Naive B cell (primary cell): ENCODE data around the gene AATK. TPM values are rescaled to one million over a fixed set of nuclear protein-coding genes. Genes with fewer than 3 reads are reported as not detected.

ENCODE experiments used
- ATAC-seq, 2 donors: fragments of 150-1000 bp; cut with Tn5 transposase; 2 replicates each; pipeline ENCODE4 v1.10.0; 2021; ENCODE audit warnings: low read depth in 2 of 2, mild to moderate bottlenecking in 2 of 2, moderate library complexity in 2 of 2
- DNase-seq: peaks from one replicate; pipeline ENCODE4 v3.0.0; 2022
- H3K27ac Mint-ChIP-seq, 6 donors: one replicate each; pipeline ENCODE4 v1.8.0; 2020 to 2022; ENCODE audit warnings: mild to moderate bottlenecking in 6 of 6, mixed read lengths in 6 of 6, moderate library complexity in 5 of 6, inconsistent platforms in 2 of 6
- H3K27me3 Mint-ChIP-seq, 3 donors: one replicate each; pipeline ENCODE4 v1.8.0; 2021 to 2022; ENCODE audit warnings: mixed read lengths in 3 of 3, mild to moderate bottlenecking in 1 of 3
- H3K36me3 Mint-ChIP-seq, 2 donors: one replicate each; pipeline ENCODE4 v1.8.0; 2020 to 2022; ENCODE audit warnings: mixed read lengths in 2 of 2, inconsistent platforms in 1 of 2, mild to moderate bottlenecking in 1 of 2
- H3K4me1 Mint-ChIP-seq, 3 donors: one replicate each; pipeline ENCODE4 v1.8.0; 2020 to 2022; ENCODE audit warnings: mixed read lengths in 3 of 3, inconsistent platforms in 1 of 3, mild to moderate bottlenecking in 1 of 3, moderate library complexity in 1 of 3
- H3K4me3 Mint-ChIP-seq, 8 donors: one replicate each; pipeline ENCODE4 v1.8.0; 2020 to 2022; ENCODE audit warnings: mild to moderate bottlenecking in 8 of 8, mixed read lengths in 8 of 8, moderate library complexity in 8 of 8, inconsistent platforms in 2 of 8
- H3K9me3 Mint-ChIP-seq, 7 donors: one replicate each; pipeline ENCODE4 v1.8.0; 2020 to 2022; ENCODE audit warnings: mixed read lengths in 7 of 7, mild to moderate bottlenecking in 5 of 7, inconsistent platforms in 2 of 7, moderate library complexity in 1 of 7
- polyA plus RNA-seq, 6 donors: library from polyadenylated mRNA; unstranded; fragments of 300-500 nt; fragmentation: Illumina TruSeq; gene quantifications; one replicate each; pipeline ENCODE4 v1.2.3, GENCODE V29; 2021; ENCODE audit warnings: low read depth in 6 of 6

AATK gene
- polyA plus RNA-seq, 6 donors from 2014 or later: not detected

DNA sequence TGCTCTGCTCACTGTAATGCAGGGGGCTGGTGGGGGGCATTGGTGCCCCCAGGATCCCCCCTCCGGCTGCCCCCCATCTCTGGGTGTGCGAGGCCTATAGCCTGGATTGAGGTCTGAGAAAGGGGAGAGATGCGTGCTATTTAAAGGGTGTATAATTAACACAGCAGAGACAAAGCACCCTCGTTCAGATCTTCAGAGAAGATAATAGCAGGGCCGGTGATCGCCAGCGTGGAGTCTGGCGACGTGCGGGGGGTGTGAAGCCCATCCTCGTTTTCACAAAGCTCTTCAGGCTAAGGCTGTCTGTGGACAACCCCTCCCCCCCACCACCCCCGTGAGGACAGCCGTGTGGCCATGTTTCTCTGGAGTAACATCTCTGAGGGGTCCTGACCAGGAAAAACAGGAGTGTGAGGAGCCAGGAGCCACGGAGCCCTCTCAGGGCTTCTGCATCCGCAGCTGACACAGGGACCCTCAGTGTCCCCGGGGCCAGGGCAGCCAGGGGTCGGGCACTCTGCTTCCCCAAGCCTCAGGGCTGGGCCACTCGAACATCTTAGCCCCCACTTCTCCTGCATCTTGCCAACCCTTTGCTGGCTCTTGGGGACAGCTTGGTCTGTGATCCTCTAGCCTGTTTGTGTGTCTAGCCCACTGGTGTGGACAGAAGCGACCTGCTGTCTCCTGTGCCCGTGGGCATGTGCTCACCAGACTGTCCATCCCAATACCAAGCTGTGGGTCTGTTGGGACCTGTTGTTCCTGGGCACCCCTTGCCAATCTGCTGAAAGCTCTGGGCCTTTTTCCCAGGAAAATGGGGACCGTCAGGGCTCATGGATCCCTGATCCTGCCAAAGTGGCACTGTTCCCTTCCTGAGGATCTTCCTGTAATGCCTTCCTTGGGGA lies 72.2 kb downstream of the AATK start:
- DNase-seq (no peak), ATAC-seq (no peak)
- H3K36me3 Mint-ChIP-seq: no peaks in the 10 kb centered on the region
- no peak overlapping the region for H3K27ac Mint-ChIP-seq
- H3K4me1 Mint-ChIP-seq: peaks cover 0 to 2% (median 0%) of the 10 kb centered on the region in 3 donors
- H3K4me3 Mint-ChIP-seq: no peak overlapping the region
- no peaks in the 10 kb centered on the region for H3K9me3 Mint-ChIP-seq
- peaks cover 0 to 23% (median 11%) of the 10 kb centered on the region in 3 donors for H3K27me3 Mint-ChIP-seq

DNA sequence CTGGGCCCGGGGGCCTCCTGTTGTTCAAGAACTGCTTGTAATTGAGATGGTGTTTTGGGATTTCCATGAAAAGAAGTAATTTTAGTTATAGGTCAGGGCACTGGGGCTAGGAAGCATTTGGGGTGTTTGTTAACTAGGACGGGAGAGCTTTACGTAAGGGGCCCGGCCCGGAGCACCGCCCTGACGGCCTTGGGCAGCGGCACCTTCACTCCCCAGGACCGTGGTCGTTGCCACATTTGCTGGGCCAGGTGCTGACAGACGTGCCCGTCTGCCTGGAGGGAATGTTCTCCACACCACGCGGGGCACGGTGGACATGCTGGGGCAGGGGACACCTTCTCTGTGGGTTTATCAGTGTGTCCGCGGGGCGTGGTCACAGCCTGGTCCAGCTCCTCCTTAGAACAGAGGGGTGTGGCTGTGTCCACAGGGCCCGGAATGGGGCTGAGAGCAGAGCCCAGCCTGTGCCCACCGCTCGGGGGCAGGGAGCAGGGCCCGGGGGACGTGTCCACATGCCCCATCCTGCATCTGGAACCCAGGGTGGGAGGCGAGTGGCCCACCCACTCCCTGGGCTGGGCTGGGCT lies 73.4 kb downstream of the AATK start:
- ATAC-seq (no peak), DNase-seq (no peak)
- Mint-ChIP-seq H3K4me3 (no peak overlapping the region), H3K9me3 (no peaks in the 10 kb centered on the region), H3K27ac (no peak overlapping the region), H3K4me1 (peaks cover 0 to 2% (median 0%) of the 10 kb centered on the region in 3 donors), H3K27me3 (peaks cover 0 to 22% (median 8%) of the 10 kb centered on the region in 3 donors), H3K36me3 (no peaks in the 10 kb centered on the region)

DNA sequence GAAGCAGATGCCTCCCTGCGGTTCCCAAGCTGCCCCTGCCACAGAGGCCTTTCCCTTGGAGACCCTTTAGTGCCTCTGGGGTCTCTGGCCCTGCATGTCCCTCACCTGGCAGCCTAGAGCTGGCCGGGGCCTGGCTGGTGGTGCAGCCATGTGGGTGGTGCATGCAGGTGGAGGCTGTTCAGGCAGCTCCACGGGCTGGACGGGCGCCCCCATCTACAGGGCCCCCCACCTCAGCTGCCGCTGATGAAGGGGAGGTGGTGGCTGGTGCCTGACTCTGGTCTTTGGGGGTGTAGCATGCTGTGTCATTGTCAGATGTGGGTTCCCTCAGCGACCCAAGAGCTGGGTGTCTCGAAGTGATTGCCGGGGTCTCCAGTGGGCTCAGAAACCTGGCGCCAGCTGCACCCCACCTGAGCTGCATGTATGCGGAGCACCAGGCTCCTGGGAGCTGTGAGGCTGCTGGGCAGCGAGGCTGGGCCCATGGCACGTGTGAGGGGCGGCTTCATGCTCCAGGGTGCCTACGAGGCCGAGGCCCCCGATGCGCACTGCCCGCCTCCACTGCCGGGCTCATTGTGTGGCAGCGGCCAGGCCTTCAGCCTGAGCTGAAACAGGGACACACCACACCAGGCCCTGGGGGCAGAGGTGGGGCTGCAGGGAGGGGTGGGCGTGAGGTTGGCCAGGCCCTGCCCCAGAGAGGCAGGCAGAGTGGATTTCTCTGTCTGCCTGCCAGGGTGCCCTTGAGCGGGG lies 74.1 kb downstream of the AATK start:
- Mint-ChIP-seq H3K4me3 (no peak overlapping the region), H3K27me3 (peaks cover 0 to 21% (median 6%) of the 10 kb centered on the region in 3 donors), H3K27ac (no peak overlapping the region), H3K4me1 (peaks cover 0 to 2% (median 0%) of the 10 kb centered on the region in 3 donors), H3K9me3 (no peaks in the 10 kb centered on the region), H3K36me3 (no peaks in the 10 kb centered on the region)
- no peak for DNase-seq
- ATAC-seq: no peak

DNA sequence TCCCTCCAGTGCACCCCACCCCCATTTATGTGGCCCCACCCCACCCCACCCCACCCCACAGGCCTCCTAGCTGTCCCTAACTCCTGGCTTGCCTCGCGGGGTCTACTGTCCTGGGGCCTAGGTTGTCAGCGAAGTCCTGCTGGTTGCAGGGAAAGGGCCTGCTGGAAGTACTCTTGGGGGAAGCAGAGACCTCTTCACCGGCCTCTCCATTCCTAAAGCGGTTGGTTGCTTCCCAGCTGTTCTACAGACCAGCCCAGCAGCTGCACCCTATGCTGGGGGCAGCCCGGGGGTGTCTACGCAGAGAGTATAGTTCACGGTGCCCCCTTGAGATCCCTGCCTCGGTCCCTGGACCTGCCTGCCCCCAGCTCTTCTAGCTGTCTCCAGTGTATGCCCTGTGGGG lies 74.9 kb downstream of the AATK start:
- peaks cover 0 to 13% (median 0%) of the 10 kb centered on the region in 3 donors for H3K27me3 Mint-ChIP-seq
- no peaks in the 10 kb centered on the region for H3K36me3 Mint-ChIP-seq
- no peak for ATAC-seq
- no peaks in the 10 kb centered on the region for H3K4me1 Mint-ChIP-seq
- no peak for DNase-seq
- H3K9me3 Mint-ChIP-seq: no peaks in the 10 kb centered on the region
- no peak overlapping the region for H3K4me3 Mint-ChIP-seq
- H3K27ac Mint-ChIP-seq: no peak overlapping the region

DNA sequence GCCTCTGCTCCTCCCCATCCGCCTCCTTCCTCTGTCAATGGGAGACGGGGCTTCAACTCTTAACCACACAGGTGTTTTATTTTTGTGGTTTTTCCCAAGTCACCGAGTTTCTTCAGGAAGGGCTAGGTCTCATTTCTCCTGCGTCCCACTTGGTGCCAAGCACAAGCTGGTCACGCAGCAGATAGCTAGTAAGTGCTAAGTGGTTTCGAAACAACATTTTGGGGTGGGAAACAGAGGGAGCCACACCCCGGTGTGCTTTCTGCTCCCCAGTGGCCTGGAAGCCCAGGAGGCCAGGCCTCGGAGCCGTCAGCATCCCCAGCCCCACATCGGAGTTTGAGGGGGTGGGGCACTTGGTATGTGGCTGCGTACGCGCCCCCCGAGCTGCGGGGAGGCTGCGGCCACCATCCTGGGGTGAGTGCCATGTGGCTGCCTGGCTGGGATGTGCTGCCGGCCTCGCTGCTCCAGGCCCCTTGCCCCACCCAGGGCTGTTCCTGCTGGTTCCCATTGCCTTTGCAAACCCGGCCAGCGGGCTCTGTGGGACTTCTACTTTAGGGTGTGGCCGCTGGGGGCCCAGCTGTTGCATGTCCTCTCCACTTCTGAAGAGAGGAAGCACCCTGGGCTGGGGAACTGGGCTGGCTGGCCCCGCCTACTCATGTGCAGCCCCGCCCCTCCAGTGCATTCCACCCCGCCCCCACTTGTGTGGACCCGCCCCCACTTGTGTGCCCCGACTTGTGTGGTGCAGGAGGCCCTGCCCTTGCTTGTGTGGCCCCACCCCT lies 75.5 kb downstream of the AATK start:
- H3K4me3 Mint-ChIP-seq: peak overlapping the region in 1 of 8 donors; percentile 42
- no peak for DNase-seq
- ATAC-seq: peak in 1 of 2 donors; percentile 25
- no peak overlapping the region for H3K27ac Mint-ChIP-seq
- H3K36me3 Mint-ChIP-seq: no peaks in the 10 kb centered on the region
- H3K27me3 Mint-ChIP-seq: peaks cover 0 to 7% (median 0%) of the 10 kb centered on the region in 3 donors
- no peaks in the 10 kb centered on the region for H3K4me1 Mint-ChIP-seq
- no peaks in the 10 kb centered on the region for H3K9me3 Mint-ChIP-seq

DNA sequence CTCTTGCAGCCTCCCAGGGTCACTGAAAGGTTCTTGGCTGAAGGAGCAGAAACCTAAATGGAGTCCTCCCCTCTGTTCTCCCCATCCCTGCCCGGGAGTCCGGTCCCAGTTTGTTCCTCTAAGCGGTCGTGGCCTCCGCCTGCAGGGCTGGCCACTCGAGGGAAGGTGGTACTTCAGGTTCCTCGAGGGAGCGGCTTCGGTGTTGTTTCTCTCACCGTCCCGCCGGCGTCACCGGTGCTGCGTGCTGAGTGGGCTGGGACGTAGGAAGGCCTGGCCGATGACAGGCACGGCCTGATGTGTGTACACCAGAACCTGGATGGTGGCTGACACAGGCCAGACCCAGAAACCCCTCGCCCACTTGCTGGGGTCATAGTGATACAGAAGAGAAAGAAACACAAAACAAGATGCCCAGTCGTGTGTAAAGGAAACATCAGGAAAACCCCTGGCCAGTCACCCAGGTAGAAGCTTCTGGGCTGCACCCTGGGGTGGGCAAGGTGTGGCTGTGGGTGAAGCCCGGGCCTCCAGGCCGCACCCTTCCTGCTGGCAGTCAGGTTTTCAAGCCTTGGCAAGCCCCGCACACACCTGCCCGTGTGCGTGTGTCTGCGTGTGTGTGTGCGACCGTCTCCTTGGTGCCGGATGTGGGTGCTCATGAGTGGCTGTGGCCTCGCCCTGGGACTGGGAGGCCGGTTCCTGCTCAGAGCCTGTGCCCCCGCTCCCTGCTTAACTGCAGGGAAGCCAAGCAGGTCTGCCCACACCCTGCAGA lies 79.1 kb downstream of the AATK start:
- Mint-ChIP-seq H3K4me3 (no peak overlapping the region), H3K36me3 (no peaks in the 10 kb centered on the region), H3K4me1 (no peaks in the 10 kb centered on the region), H3K9me3 (no peaks in the 10 kb centered on the region), H3K27ac (no peak overlapping the region), H3K27me3 (peaks cover 0 to 6% (median 0%) of the 10 kb centered on the region in 3 donors)
- ATAC-seq: no peak
- DNase-seq: no peak

DNA sequence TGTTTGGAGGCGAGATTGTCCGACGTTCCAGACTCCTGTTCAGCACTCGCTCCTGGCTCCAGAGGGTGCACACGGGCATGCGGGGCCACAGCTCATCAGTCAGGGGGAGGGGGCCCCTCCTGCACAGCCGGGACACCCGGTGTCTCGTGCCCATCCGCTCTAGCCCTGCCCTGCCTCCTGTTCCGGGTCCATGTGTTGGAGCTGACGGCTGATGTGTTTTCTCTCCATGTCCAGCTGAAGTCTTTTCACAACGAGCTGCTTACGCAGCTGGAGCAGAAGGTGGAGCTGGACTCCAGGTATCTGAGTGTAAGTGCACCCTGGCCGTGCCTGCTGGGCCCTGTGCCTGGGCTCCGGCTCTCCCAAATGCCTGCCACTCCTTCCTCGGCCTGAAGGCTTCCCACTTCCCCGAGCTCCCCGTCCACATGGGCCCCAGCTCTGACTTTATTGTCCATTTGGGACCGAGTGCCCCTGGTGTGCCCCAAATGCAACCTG lies 80.6 kb downstream of the AATK start:
- Mint-ChIP-seq H3K4me3 (no peak overlapping the region), H3K27me3 (peaks cover 0 to 6% (median 0%) of the 10 kb centered on the region in 3 donors), H3K9me3 (no peaks in the 10 kb centered on the region), H3K4me1 (no peaks in the 10 kb centered on the region), H3K27ac (no peak overlapping the region), H3K36me3 (no peaks in the 10 kb centered on the region)
- ATAC-seq (no peak), DNase-seq (no peak)

DNA sequence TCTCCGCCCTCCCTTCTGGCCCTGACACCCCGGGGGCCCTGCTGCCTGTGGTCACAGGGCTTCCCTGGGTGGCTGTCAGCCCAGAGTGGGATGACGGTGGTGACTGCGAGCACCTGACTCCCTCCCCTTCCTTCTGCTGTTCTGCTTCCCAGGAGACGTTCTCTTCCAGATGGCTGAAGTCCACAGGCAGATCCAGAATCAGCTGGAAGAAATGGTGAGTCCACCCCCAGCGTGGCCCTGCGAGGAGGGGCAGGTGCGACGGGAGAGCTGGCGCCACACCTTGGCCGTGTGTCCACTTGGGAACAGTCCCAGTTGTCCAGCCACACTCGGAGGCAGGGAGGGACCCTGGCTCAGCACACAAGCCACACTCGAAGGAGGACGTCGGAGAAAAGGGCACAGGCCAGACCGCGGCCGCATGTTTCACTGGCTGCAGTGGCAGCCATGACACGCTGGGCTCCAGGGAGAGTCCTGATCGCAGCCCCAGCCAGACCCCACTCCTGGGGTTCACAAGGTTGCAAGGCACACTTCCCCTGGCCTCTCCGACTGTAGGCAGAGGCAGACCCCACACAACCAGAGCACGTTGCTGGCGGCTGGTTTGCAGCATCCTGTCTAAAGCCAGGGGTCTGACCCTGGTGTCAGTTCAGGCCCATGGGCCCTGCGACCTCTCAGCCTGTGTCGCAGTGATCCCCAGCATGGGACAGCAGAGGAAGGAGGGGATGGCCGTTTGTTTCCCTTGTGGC lies 81.2 kb downstream of the AATK start:
- no peaks in the 10 kb centered on the region for H3K36me3 Mint-ChIP-seq
- no peak overlapping the region for H3K27ac Mint-ChIP-seq
- H3K9me3 Mint-ChIP-seq: no peaks in the 10 kb centered on the region
- H3K27me3 Mint-ChIP-seq: peaks cover 0 to 6% (median 0%) of the 10 kb centered on the region in 3 donors
- no peak for ATAC-seq
- DNase-seq: no peak
- H3K4me3 Mint-ChIP-seq: no peak overlapping the region
- H3K4me1 Mint-ChIP-seq: no peaks in the 10 kb centered on the region

DNA sequence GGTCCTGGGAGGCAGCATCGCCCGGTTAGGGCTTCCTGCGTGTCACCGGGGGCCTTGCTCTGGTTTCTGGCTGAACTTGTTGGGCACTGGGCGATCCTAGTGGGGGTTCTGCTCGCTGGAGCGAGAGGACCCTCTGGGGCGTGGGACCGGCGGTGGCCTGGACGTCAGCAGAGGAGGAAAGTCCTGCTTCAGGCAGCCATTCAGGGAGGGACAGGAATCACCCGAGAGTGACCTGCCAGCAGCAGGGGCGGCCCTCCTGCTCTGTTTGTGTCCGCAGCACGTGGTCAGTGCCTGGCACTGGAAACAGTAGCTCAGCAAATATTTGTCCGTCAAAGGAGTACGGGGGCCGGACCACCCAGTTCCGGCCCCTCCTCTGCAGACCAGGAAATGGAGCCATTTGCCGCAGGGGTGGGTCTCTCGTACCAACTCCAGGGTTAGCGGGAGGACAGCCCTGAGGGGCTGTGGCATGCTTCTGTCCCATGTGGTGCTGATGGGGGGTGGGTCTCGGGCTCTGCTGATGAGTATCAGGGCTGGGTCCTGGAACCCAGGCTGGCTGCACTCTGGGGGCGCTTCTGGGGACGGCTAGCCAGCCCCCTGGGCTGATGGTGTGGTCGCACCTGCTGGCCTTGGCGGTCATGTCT lies 82.8 kb downstream of the AATK start:
- Mint-ChIP-seq H3K9me3 (no peaks in the 10 kb centered on the region), H3K4me3 (no peak overlapping the region), H3K36me3 (no peaks in the 10 kb centered on the region), H3K4me1 (no peaks in the 10 kb centered on the region), H3K27me3 (peaks cover 0 to 6% (median 0%) of the 10 kb centered on the region in 3 donors), H3K27ac (no peak overlapping the region)
- no peak for ATAC-seq
- no peak for DNase-seq

DNA sequence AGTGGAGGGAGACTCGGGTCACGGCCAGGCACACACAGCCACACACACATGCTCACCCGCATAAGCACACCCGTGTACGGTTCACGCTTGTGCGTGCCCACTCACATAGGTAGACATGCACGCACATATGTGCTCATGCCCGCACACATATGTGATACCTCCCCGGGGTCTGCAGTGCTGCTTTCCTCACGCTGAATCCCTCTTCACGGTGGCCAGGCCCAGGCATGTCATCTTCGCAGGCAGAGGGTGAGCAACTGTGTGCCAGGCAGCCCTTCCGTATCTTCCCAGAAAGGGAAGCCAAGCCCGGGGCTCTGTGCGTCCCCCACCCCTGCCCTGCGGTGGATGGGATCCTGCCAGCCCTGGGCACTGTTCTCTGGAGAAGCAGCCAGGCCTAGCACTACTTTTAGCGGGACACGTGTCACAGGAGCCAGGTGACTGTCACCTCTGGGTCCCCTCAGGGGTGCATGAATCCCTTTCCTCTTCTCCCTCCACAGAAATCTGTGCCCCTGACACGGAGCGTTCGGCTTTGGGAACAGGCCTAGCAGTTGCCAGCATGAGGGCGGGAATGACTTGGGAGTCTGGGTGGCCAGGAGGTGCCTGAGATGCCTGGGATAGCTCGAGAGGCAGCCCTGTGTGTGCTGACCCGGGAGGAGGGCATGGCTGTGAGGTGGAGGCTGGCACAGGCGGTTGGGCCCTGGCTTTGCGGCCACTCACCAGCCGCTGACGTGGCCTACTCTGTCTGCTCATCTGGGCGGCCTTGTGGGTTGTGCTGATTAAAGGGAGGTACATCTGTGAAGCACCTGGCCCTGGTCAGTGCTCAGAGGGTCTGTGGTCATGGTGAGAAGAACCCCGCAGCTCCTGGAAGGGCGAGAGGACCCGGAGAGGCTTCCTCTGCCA lies 83.6 kb downstream of the AATK start:
- ATAC-seq: no peak
- no peaks in the 10 kb centered on the region for H3K9me3 Mint-ChIP-seq
- no peak overlapping the region for H3K27ac Mint-ChIP-seq
- H3K36me3 Mint-ChIP-seq: no peaks in the 10 kb centered on the region
- no peak for DNase-seq
- peaks cover 0 to 6% (median 0%) of the 10 kb centered on the region in 3 donors for H3K27me3 Mint-ChIP-seq
- no peak overlapping the region for H3K4me3 Mint-ChIP-seq
- H3K4me1 Mint-ChIP-seq: no peaks in the 10 kb centered on the region
